Keratinocyte (primary cell): ENCODE measurements around the gene TTLL6. TPM values are rescaled to one million over a fixed set of nuclear protein-coding genes. Genes with fewer than 3 reads are reported as not detected.

Experiments used
- DNase-seq: peaks from one replicate; pipeline ENCODE4 v3.0.0-alpha.2; 2011; ENCODE audit warnings: low read depth, missing footprints, low spot score
- FAIRE-seq: peaks from 2 replicates; lab custom pipeline; 2011; peaks lifted over from hg19 to GRCh38; lab: Jason Lieb, UNC
- H2AFZ ChIP-seq: 2 replicates; pipeline ENCODE4 v1.6.0; 2012; ENCODE audit warnings: low read length, control low read depth, inconsistent platforms; ENCODE audit not compliant: control insufficient read depth
- H3K27ac ChIP-seq: 2 replicates; pipeline ENCODE4 v1.5.1; 2011; ENCODE audit warnings: low read length; ENCODE audit not compliant: control insufficient read depth, insufficient read depth
- H3K27me3 ChIP-seq: 3 replicates; pipeline ENCODE4 v1.6.0; 2011; ENCODE audit warnings: low read length; ENCODE audit not compliant: control insufficient read depth, insufficient read depth; ENCODE audit errors: extremely low read depth
- H3K36me3 ChIP-seq, 2 experiments: 2 replicates in 1 of 2; 3 replicates in 1 of 2; pipeline ENCODE4 v1.5.1; 2011; ENCODE audit warnings: low read length in 2 of 2, mild to moderate bottlenecking in 1 of 2; ENCODE audit not compliant: control insufficient read depth in 2 of 2, insufficient read depth in 2 of 2; ENCODE audit errors: extremely low read depth in 1 of 2
- H3K4me1 ChIP-seq: 3 replicates; pipeline ENCODE4 v1.5.1; 2011; ENCODE audit warnings: low read length; ENCODE audit not compliant: control insufficient read depth, insufficient read depth; ENCODE audit errors: extremely low read depth
- H3K4me2 ChIP-seq: 3 replicates; pipeline ENCODE4 v1.6.0; 2011; ENCODE audit warnings: low read depth, low read length; ENCODE audit not compliant: control insufficient read depth, insufficient read depth; ENCODE audit errors: extremely low read depth
- H3K4me3 ChIP-seq, 3 experiments: fragments of 200-600 bp in 1 of 3; sonication (generic) in 1 of 3; 2 replicates in 2 of 3; 3 replicates in 1 of 3; pipeline ENCODE4 v1.5.1; 2011 to 2016; ENCODE audit warnings: low read length in 3 of 3, mild to moderate bottlenecking in 3 of 3, control low read depth in 2 of 3, inconsistent platforms in 1 of 3, low read depth in 1 of 3, mixed read lengths in 1 of 3, mixed run types in 1 of 3, moderate library complexity in 1 of 3; ENCODE audit not compliant: control insufficient read depth in 2 of 3, insufficient read depth in 2 of 3; ENCODE audit errors: extremely low read depth in 1 of 3
- H3K79me2 ChIP-seq: 2 replicates; pipeline ENCODE4 v1.6.0; 2012; ENCODE audit warnings: low read length; ENCODE audit not compliant: control insufficient read depth, insufficient read depth
- H3K9ac ChIP-seq: 3 replicates; pipeline ENCODE4 v1.6.0; 2011; ENCODE audit warnings: low read length; ENCODE audit not compliant: control insufficient read depth, insufficient read depth; ENCODE audit errors: extremely low read depth
- H3K9me1 ChIP-seq: 3 replicates; pipeline ENCODE4 v1.6.0; 2011; ENCODE audit warnings: low read length; ENCODE audit not compliant: control insufficient read depth, insufficient read depth; ENCODE audit errors: extremely low read depth
- H3K9me3 ChIP-seq: 2 replicates; pipeline ENCODE4 v1.5.1; 2012; ENCODE audit warnings: low read depth, low read length; ENCODE audit not compliant: control insufficient read depth
- H4K20me1 ChIP-seq: 3 replicates; pipeline ENCODE4 v1.6.0; 2011; ENCODE audit warnings: low read length; ENCODE audit not compliant: control insufficient read depth, insufficient read depth; ENCODE audit errors: extremely low read depth
- CTCF ChIP-seq, 3 experiments: IDR thresholded peaks in 1 of 3; conservative IDR thresholded peaks in 1 of 3; optimal IDR thresholded peaks in 1 of 3; 2 replicates in 2 of 3; 3 replicates in 1 of 3; pipeline versions ENCODE3 to v1.5.1; 2011; ENCODE audit warnings: low read length in 3 of 3, mild to moderate bottlenecking in 3 of 3, moderate library complexity in 2 of 3, control low read depth in 1 of 3, inconsistent platforms in 1 of 3; ENCODE audit not compliant: insufficient read depth in 2 of 3; ENCODE audit errors: extremely low read depth in 1 of 3
- EZH2 ChIP-seq: IDR thresholded peaks from one replicate; pipeline ENCODE4 v1.6.1; 2012; ENCODE audit warnings: inconsistent platforms, mild to moderate bottlenecking, low read length, moderate library complexity
- dilution Hi-C: fragments of 300-500 bp; cut with MboI; formaldehyde crosslinking; loops from one replicate; pipeline ENCODE4 v1.7.0; 2020; ENCODE audit warnings: low sequenced_read_pairs; ENCODE audit not compliant: extremely low pct_ligation_motif_present
- polyA plus RNA-seq, 5 experiments: library from polyadenylated mRNA; depleted of rRNA in 3 of 5; stranded (reverse) in 3 of 5; stranded (forward) in 1 of 5; unstranded in 1 of 5; fragments of >200 nt; gene quantifications; 1 replicate in 1 of 5; 2 replicates in 3 of 5; 3 replicates in 1 of 5; pipeline versions ENCODE4 v1.2.1 to v1.2.3, GENCODE V29; 2011 to 2012; ENCODE audit warnings: missing spikeins in 2 of 5, low read depth in 1 of 5, low replicate concordance in 1 of 5

The TTLL6 gene
- polyA plus RNA-seq, 1 donor (not counting 4 experiments of a cell fraction or from before 2014, with no cell fraction given), result not detected

DNA sequence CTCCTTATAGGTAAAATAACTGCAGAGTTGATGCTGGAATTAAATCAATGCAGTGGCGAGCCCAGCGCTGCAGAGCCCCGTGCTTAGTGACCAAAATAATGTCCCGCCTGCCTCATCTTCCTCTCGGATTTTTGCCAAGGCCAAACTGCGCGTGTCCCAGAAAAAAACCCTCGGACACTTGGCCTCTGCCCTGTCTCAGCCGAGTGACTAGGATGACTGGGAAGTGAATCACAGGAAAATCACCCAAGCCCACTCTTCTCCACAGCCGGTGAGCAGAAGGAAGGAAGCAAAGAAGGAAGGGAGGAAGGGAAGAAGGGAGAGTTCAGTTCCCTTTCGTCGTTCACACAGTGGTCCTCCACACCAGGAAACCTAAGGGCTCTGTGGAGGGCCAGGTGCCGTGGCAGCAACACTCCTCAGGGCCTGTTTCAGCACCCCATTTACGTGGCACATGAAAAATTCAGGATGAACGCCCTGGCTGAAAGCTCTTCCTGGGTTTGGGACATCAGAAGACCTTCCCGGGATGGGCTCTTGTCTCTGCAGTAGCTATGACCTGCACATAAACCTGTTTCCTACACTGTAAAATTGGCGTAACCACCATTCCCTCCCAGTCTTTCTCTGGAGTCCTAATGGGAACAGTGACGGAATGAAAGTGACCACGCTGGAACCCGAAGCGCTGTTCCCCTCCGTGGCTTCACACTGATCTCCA, 63.1 kb downstream of the TTLL6 start:
- no peaks in the 10 kb centered on the region for H3K9me3 ChIP-seq
- no peak overlapping the region for H3K9ac ChIP-seq
- H3K4me2 ChIP-seq, result no peak overlapping the region
- no peaks in the 10 kb centered on the region for H3K79me2 ChIP-seq
- H3K36me3 ChIP-seq, result no peaks in the 10 kb centered on the region
- dilution Hi-C loops, result loop anchor here (25.0 kb wide), 1 partner anchor 92 kb away; no protein-coding TSS in a partner anchor
- H4K20me1 ChIP-seq, result no peaks in the 10 kb centered on the region
- peaks cover 84% of the 10 kb centered on the region for H3K27me3 ChIP-seq
- no peak overlapping the region for H3K27ac ChIP-seq
- TF ChIP-seq EZH2 (no peak), CTCF (optimal IDR thresholded peaks at IDR 0.05 in 1 of 3, IDR thresholded peaks at IDR 0.05 in 1 of 3, conservative IDR thresholded peaks at IDR 0.05 in 1 of 3; ENCODE audit: extremely low read depth in 1 of 3, insufficient read depth in 2 of 3, low read length in 3 of 3) (no peak)
- no peak for FAIRE-seq
- no peak for DNase-seq
- H2AFZ ChIP-seq, result no peak overlapping the region
- no peaks in the 10 kb centered on the region for H3K4me1 ChIP-seq
- no peak overlapping the region for H3K4me3 ChIP-seq
- H3K9me1 ChIP-seq, result no peaks in the 10 kb centered on the region

DNA sequence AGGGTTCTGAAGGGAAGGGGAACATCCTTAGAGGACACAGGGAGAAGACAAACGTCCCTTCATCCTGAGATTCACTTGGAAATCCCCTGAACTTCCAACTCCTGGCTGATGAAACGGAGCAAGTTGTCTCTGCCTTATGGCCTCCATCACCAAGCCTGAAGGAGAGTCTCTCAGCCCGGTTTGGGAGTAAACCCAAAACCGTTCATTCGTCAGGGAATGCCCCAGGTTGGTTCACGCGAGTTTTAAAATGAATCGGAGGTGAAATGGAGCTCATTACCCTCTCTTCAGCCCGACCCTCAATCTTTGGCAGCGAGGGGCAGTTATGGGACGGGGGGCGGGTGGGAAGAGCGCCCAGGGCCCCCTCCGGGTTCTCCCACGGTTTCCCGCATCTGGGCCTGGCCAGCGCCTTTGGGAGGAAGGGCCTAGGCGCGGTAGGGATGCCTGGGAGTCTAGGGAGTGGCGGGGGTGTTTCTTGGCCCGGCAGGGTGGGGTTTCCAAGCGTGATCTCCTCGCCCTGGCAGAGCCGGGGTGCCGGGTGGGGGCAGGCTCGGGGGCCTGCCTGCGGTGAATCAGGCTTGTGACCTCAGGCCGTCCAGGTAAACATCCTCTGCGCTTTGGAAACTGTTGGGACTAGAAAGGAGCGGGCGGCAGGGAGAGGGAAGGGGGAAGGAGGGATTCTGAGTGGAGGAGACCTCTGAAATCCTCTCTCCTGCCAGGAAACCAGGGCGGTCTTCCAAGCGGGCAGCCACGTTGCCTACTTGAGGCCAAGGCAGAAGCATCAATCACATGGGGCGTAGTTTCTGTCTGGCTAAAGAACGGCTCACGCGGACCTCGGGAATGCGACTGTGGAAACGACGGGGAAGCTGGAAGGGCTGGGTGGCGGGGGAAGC, 64.4 kb downstream of the TTLL6 start:
- no peaks in the 10 kb centered on the region for H3K9me3 ChIP-seq
- no peak for FAIRE-seq
- H3K27ac ChIP-seq, result no peak overlapping the region
- dilution Hi-C loops, result loop anchor here (25.0 kb wide), 1 partner anchor 90 kb away; no protein-coding TSS in a partner anchor
- H3K9ac ChIP-seq, result no peak overlapping the region
- no peaks in the 10 kb centered on the region for H4K20me1 ChIP-seq
- H3K4me1 ChIP-seq, result no peaks in the 10 kb centered on the region
- H3K79me2 ChIP-seq, result no peaks in the 10 kb centered on the region
- H3K9me1 ChIP-seq, result no peaks in the 10 kb centered on the region
- DNase-seq, result no peak
- H2AFZ ChIP-seq, result no peak overlapping the region
- no peaks in the 10 kb centered on the region for H3K36me3 ChIP-seq
- peak; percentile 75 for TF ChIP-seq EZH2
- no peak for TF ChIP-seq CTCF (optimal IDR thresholded peaks at IDR 0.05 in 1 of 3, IDR thresholded peaks at IDR 0.05 in 1 of 3, conservative IDR thresholded peaks at IDR 0.05 in 1 of 3; ENCODE audit: extremely low read depth in 1 of 3, insufficient read depth in 2 of 3, low read length in 3 of 3)
- no peak overlapping the region for H3K4me2 ChIP-seq
- H3K4me3 ChIP-seq, result no peak overlapping the region
- peaks cover 92% of the 10 kb centered on the region for H3K27me3 ChIP-seq
